HEK293T (cell line): ENCODE measurements around the gene MYO5C.
A peak's percentile ranks its signal among the peaks of the same experiment; 100 is the strongest.

Experiments used
- CTCF ChIA-PET: fragments of 350-600 bp; formaldehyde crosslinking; extraction: SDS; loops from one replicate; lab custom pipeline; 2021; ENCODE audit warnings: antibody characterized with exemption, inconsistent platforms; lab: Yijun Ruan, JAX
- POLR2A ChIA-PET: fragments of 350-600 bp; formaldehyde crosslinking; extraction: SDS; loops from one replicate; lab custom pipeline; 2020; ENCODE audit warnings: antibody characterized with exemption, inconsistent platforms; lab: Yijun Ruan, JAX
- DNase-seq: peaks from one replicate; pipeline ENCODE4 v3.0.0; 2012; ENCODE audit warnings: mixed read lengths; ENCODE audit errors: extremely low spot score
- ARNT ChIP-seq: fragments of 450-650 bp; IDR thresholded peaks from 2 replicates; pipeline ENCODE4 v1.6.1; 2017; ENCODE audit warnings: mild to moderate bottlenecking
- BHLHE40 ChIP-seq: fragments of 450-650 bp; IDR thresholded peaks from 2 replicates; pipeline ENCODE4 v1.6.1; 2016; ENCODE audit warnings: mild to moderate bottlenecking, moderate library complexity, borderline replicate concordance
- CTBP1 ChIP-seq: fragments of 450-650 bp; IDR thresholded peaks from 2 replicates; pipeline ENCODE4 v1.6.1; 2016; ENCODE audit warnings: borderline replicate concordance
- ELF4 ChIP-seq: fragments of 450-650 bp; IDR thresholded peaks from 2 replicates; pipeline ENCODE4 v1.6.1; 2017; ENCODE audit warnings: antibody characterized with exemption
- FOXA1 ChIP-seq: fragments of 450-650 bp; IDR thresholded peaks from 2 replicates; pipeline ENCODE4 v1.6.1; 2016; ENCODE audit warnings: mild to moderate bottlenecking
- FOXK2 ChIP-seq: fragments of 450-650 bp; IDR thresholded peaks from 2 replicates; pipeline ENCODE4 v1.6.1; 2016; ENCODE audit warnings: mild to moderate bottlenecking
- FOXM1 ChIP-seq: fragments of 450-650 bp; IDR thresholded peaks from 2 replicates; pipeline ENCODE4 v1.6.1; 2017; ENCODE audit warnings: mild to moderate bottlenecking, borderline replicate concordance
- HDGF ChIP-seq: fragments of 450-650 bp; IDR thresholded peaks from 2 replicates; pipeline ENCODE4 v1.6.1; 2017; ENCODE audit warnings: antibody characterized with exemption, borderline replicate concordance
- L3MBTL2 ChIP-seq: fragments of 450-650 bp; conservative IDR thresholded peaks from 2 replicates; pipeline ENCODE4 v1.6.1; 2016; ENCODE audit warnings: mild to moderate bottlenecking
- LEF1 ChIP-seq: fragments of 450-650 bp; IDR thresholded peaks from 2 replicates; pipeline ENCODE4 v1.6.1; 2017; ENCODE audit warnings: mild to moderate bottlenecking, borderline replicate concordance
- NFRKB ChIP-seq: fragments of 450-650 bp; IDR thresholded peaks from 2 replicates; pipeline ENCODE4 v1.6.1; 2016; ENCODE audit warnings: mild to moderate bottlenecking, moderate library complexity
- PKNOX1 ChIP-seq: fragments of 450-650 bp; IDR thresholded peaks from 2 replicates; pipeline ENCODE4 v1.6.1; 2016
- SP1 ChIP-seq: fragments of 450-650 bp; IDR thresholded peaks from 2 replicates; pipeline ENCODE4 v1.6.1; 2017
- SUZ12 ChIP-seq: fragments of 450-650 bp; IDR thresholded peaks from 2 replicates; pipeline ENCODE4 v1.6.1; 2016; ENCODE audit warnings: mild to moderate bottlenecking
- TARDBP ChIP-seq: fragments of 450-650 bp; IDR thresholded peaks from 2 replicates; pipeline ENCODE4 v1.6.1; 2016
- ZNF384 ChIP-seq: fragments of 450-650 bp; IDR thresholded peaks from 2 replicates; pipeline ENCODE4 v1.6.1; 2016

MYO5C gene

GRCh38 chr15:52214553-52214952, 81.1 kb downstream of the MYO5C start:
- TF ChIP-seq FOXM1 (no peak), FOXA1 (no peak), L3MBTL2 (no peak), ZNF384 (no peak), LEF1 (no peak), NFRKB (no peak), SP1 (no peak)
- CTCF ChIA-PET, result interaction anchor here (1.2 kb wide), 1 partner anchor 13 kb away, joined by 3 read pairs; no protein-coding TSS in a partner anchor
- POLR2A ChIA-PET, result no interaction called here
- DNase-seq, result no peak

- POLR2A ChIA-PET, result no interaction called here
These were observed 82.4 kb downstream of the MYO5C start for GRCh38 chr15:52213206-52213605.

DNA sequence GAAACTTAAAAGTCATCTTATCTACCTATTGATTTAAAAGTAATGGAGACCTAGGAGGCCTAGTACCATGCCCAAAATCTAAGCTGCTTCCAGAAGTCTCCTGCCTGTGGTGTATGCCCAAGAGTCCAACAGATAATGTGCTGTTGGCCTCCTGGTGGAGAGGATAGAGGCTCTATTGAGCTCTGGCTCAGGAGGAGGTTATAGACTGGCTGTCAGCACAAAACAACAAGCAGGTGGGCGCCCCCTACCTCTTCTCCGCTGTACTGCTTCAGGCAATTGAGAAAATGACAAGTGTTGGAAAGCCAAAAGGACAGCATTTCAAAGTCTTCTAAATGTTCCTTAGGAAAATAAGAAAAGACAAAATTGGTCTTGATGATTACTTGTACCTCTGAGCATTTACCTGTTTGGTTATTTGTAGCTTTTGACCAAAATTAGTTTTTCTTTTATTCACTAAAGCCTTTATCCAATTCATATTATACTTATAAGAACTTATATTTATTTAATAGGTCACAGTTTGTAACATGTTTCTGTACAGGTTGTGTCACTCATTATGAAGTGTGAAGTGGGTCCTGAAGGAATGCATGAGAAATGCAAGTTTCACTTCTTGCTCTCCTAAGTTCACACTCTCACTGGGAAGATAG, 87.2 kb downstream of the MYO5C start:
- CTCF ChIA-PET, result interaction anchor here (0.5 to 1.8 kb wide), 12 partner anchors 8 to 1369 kb away, joined by 3 to 10 read pairs (median 4); no protein-coding TSS in a partner anchor
- DNase-seq, result peak; percentile 71
- no peak for TF ChIP-seq L3MBTL2
- TF ChIP-seq PKNOX1, result peak; percentile 3; the same call in 1 of the 2 replicates
- no peak for TF ChIP-seq FOXM1
- POLR2A ChIA-PET, result interaction anchor here (1.3 kb wide), 1 partner anchor 30 kb away, joined by 4 read pairs; no protein-coding TSS in a partner anchor

More at GRCh38 chr15:52213206-52213605, 82.4 kb downstream of the MYO5C start:
- CTCF ChIA-PET, result no interaction called here
- TF ChIP-seq LEF1, result no peak
- no peak for TF ChIP-seq CTBP1
- TF ChIP-seq SP1, result no peak
- TF ChIP-seq ZNF384, result no peak
- TF ChIP-seq FOXK2, result no peak
- no peak for TF ChIP-seq FOXA1
- TF ChIP-seq BHLHE40, result no peak
- no peak for TF ChIP-seq FOXM1
- TF ChIP-seq PKNOX1, result no peak
- TF ChIP-seq ARNT, result no peak
- no peak for TF ChIP-seq HDGF
- TF ChIP-seq TARDBP, result no peak
- no peak for TF ChIP-seq ELF4
- no peak for TF ChIP-seq NFRKB
- no peak for TF ChIP-seq L3MBTL2
- DNase-seq, result no peak

GRCh38 chr15:52207191-52207590, 88.4 kb downstream of the MYO5C start:
- CTCF ChIA-PET, result interaction anchor here (1.8 kb wide), 1 partner anchor 42 kb away, joined by 5 read pairs; no protein-coding TSS in a partner anchor

GRCh38 chr15:52206446-52206845, 89.2 kb downstream of the MYO5C start:
- POLR2A ChIA-PET, result no interaction called here
- TF ChIP-seq LEF1 (no peak), FOXK2 (no peak), ELF4 (no peak), SP1 (no peak), NFRKB (no peak), ZNF384 (no peak), L3MBTL2 (no peak), FOXM1 (no peak), HDGF (no peak), ARNT (no peak), BHLHE40 (no peak), TARDBP (no peak), PKNOX1 (no peak), FOXA1 (no peak), SUZ12 (no peak), CTBP1 (no peak)

More at GRCh38 chr15:52207191-52207590, 88.4 kb downstream of the MYO5C start:
- POLR2A ChIA-PET, result no interaction called here
- TF ChIP-seq SUZ12 (no peak), ARNT (no peak), BHLHE40 (no peak), SP1 (no peak), ZNF384 (no peak), FOXK2 (no peak), NFRKB (no peak)
- no peak for DNase-seq

GRCh38 chr15:52204657-52205056, 90.9 kb downstream of the MYO5C start:
- DNase-seq, result no peak
- TF ChIP-seq FOXK2 (no peak), NFRKB (no peak), L3MBTL2 (no peak), CTBP1 (no peak), PKNOX1 (no peak), FOXA1 (no peak), ELF4 (no peak)
- ChIA-PET POLR2A (no interaction called here), CTCF (no interaction called here)

More at GRCh38 chr15:52206446-52206845, 89.2 kb downstream of the MYO5C start:
- DNase-seq, result no peak
- CTCF ChIA-PET, result no interaction called here
